ENCODE data around the gene SCAPER.
"Not testable (repeated sequence)": the region's sequence is repeated elsewhere in the genome, so short reads cannot be mapped to it uniquely, and the experiment has no call there.

Gene SCAPER

GRCh38 chr15:76904461-76905012, 603 bp downstream of the SCAPER start:
- TF ChIP-seq SPI1 (IDR thresholded peaks at IDR 0.05; ENCODE audit: borderline replicate concordance, low read depth) (no peak), POLR2AphosphoS5 (IDR thresholded peaks at IDR 0.05; ENCODE audit: low read depth) (no peak), REST (IDR thresholded peaks at IDR 0.05; ENCODE audit: insufficient replicate concordance, low read depth) (no peak), GABPA (IDR thresholded peaks at IDR 0.05; ENCODE audit: low read depth) (no peak), CTCF (IDR thresholded peaks at IDR 0.05; ENCODE audit: insufficient read depth, low read length) (no peak)
- peak overlapping the region; percentile 79 for H3K27ac ChIP-seq (replicated peaks)
- H3K27me3 ChIP-seq (ENCODE audit: insufficient read depth, poor library complexity, severe bottlenecking): no peaks in the 10 kb centered on the region
- peak overlapping the region; percentile 98 for H3K4me3 ChIP-seq (replicated peaks; ENCODE audit: insufficient read depth, low read length)
- DNase-seq (ENCODE audit: low read depth in 1 of 2, low spot score in 1 of 2): no peak

- TF ChIP-seq SPI1 (IDR thresholded peaks at IDR 0.05; ENCODE audit: borderline replicate concordance, low read depth): no peak
- TF ChIP-seq CTCF (IDR thresholded peaks at IDR 0.05; ENCODE audit: insufficient read depth, low read length): peak; percentile 9
- Histone ChIP-seq H3K27ac (replicated peaks) (no peak overlapping the region), H3K27me3 (ENCODE audit: insufficient read depth, poor library complexity, severe bottlenecking) (no peaks in the 10 kb centered on the region), H3K4me3 (replicated peaks; ENCODE audit: insufficient read depth, low read length) (no peak overlapping the region)
- peak in 1 of 2 experiments; percentile 47 for DNase-seq (ENCODE audit: low read depth in 1 of 2, low spot score in 1 of 2)
Measured at GRCh38 chr15:76903251-76903681, 1.9 kb downstream of the SCAPER start.

DNA sequence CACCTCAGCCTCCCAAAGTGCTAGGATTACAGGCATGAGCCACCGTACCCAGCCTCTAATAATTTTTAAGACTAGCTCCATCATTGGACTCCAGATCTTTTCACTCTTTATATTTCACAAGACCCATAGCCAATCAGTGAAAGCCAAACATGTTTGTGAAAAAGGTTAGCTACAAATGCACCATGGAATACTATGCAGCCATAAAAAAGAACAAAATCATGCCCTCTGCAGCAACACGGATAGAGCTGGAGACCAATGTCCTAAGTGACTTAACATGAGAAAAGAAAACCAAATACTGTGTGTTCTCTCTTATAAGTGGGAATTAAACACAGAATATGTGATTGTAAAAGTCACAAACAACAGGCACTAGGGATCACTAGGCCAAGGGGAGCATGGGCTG, 3.2 kb downstream of the SCAPER start:
- no peaks in the 10 kb centered on the region for H3K27me3 ChIP-seq (ENCODE audit: insufficient read depth, poor library complexity, severe bottlenecking)
- no peak overlapping the region for H3K4me3 ChIP-seq (replicated peaks; ENCODE audit: insufficient read depth, low read length)
- H3K27ac ChIP-seq (replicated peaks): no peak overlapping the region
- no peak for DNase-seq (ENCODE audit: low read depth in 1 of 2, low spot score in 1 of 2)
- TF ChIP-seq GABPA (IDR thresholded peaks at IDR 0.05; ENCODE audit: low read depth) (no peak), REST (IDR thresholded peaks at IDR 0.05; ENCODE audit: insufficient replicate concordance, low read depth) (no peak), POLR2AphosphoS5 (IDR thresholded peaks at IDR 0.05; ENCODE audit: low read depth) (no peak), CTCF (IDR thresholded peaks at IDR 0.05; ENCODE audit: insufficient read depth, low read length) (no peak), SPI1 (IDR thresholded peaks at IDR 0.05; ENCODE audit: borderline replicate concordance, low read depth) (no peak)

- H3K27me3 ChIP-seq (ENCODE audit: insufficient read depth, poor library complexity, severe bottlenecking); H3K27ac ChIP-seq (replicated peaks); H3K4me3 ChIP-seq (replicated peaks; ENCODE audit: insufficient read depth, low read length); DNase-seq (ENCODE audit: low read depth in 1 of 2, low spot score in 1 of 2): not testable (repeated sequence)
Measured at GRCh38 chr15:76899931-76900310, 5.2 kb downstream of the SCAPER start.

DNA sequence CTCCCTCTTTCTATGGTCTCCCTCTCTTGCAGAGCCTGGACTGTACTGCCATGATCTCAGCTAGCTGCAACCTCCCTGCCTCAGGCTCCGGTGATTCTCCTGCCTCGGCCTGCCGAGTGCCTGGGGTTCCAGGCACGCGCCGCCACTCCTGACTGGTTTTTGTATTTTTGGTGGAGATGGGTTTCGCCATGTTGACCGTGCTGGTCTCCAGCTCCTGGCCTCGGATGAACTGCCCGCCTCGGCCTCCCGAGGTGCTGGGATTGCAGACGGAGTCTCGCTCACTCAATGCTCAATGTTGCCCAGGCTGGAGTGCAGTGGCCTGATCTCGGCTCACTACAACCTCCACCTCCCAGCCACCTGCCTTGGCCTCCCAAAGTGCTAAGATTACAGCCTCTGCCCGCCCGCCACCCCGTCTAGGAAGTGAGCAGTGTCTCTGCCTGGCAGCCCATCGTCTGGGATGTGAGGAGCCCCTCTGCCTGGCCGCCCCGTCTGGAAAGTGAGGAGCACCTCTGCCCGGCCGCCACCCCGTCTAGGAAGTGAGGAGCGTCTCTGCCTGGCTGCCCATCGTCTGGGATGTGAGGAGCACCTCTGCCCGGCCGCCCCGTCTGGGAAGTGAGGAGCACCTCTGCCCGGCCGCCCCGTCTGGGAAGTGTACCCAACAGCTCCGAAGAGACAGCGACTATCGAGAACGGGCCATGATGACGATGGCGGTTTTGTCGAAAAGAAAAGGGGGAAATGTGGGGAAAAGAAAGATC, 5.8 kb downstream of the SCAPER start:
- not testable (repeated sequence) for H3K4me3 ChIP-seq (replicated peaks; ENCODE audit: insufficient read depth, low read length); H3K27me3 ChIP-seq (ENCODE audit: insufficient read depth, poor library complexity, severe bottlenecking); DNase-seq (ENCODE audit: low read depth in 1 of 2, low spot score in 1 of 2); H3K27ac ChIP-seq (replicated peaks)

All from HL-60 (cell line).